BE2C (cell line): ENCODE data around the gene FOXJ3.

Experiments used
- DNase-seq: peaks from one replicate; pipeline ENCODE4 v3.0.0-alpha.2; 2020
- H3K27me3 ChIP-seq: fragments of 250-450 bp; sonication (Bioruptor Pico); 2 replicates; pipeline ENCODE4 v1.5.1; 2020; ENCODE audit warnings: mild to moderate bottlenecking
- H3K36me3 ChIP-seq: fragments of 250-450 bp; sonication (Bioruptor Pico); 2 replicates; pipeline ENCODE4 v1.5.1; 2020; ENCODE audit warnings: mild to moderate bottlenecking
- H3K4me1 ChIP-seq: fragments of 250-450 bp; sonication (Bioruptor Pico); 2 replicates; pipeline ENCODE4 v1.5.1; 2020
- H3K4me3 ChIP-seq: 2 replicates; pipeline ENCODE4 v1.5.1; 2011; ENCODE audit warnings: low read depth, low read length
- H3K9me3 ChIP-seq: fragments of 250-450 bp; sonication (Bioruptor Pico); 2 replicates; pipeline ENCODE4 v1.5.1; 2020
- CTCF ChIP-seq: IDR thresholded peaks from 2 replicates; pipeline ENCODE4 v1.5.1; 2012; ENCODE audit warnings: mild to moderate bottlenecking, low read depth, low read length

The FOXJ3 gene

DNA sequence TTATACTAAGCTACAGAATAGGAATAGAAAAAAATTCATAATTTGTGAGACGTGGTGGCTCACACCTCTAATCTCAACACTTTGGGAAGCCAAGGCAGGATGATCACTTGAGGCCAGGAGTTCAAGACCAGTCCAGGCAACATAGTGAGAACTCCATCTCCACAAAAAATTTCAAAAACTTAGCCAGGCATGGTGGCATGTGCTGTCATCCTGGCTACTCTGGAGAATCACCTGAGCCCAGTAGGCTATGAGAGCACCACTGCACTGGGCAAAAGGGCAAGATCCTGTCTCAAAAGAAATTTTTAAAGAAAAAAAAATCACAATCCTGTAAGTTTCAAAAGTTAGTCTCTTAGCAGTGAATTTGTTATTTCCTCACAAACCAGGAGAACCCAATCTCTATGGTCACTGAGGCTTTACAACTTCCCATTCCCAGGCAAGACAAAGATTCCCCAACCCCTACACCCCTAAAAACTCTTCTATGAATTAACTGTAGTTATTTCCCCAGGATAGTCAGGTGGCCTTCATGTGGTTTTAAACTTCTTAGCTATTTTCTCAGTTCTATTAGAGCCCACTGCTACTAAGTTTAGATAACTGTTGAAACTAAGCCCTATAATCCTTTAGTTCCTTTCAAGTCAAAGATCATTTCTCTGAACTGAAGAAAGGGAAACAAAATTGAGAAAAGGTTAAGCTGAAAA, 74.5 kb downstream of the FOXJ3 start:
- no peaks in the 10 kb centered on the region for H3K27me3 ChIP-seq
- no peak for DNase-seq
- no peak for TF ChIP-seq CTCF
- H3K4me1 ChIP-seq = no peaks in the 10 kb centered on the region
- H3K4me3 ChIP-seq = no peak overlapping the region
- H3K9me3 ChIP-seq = no peaks in the 10 kb centered on the region
- H3K36me3 ChIP-seq = no peaks in the 10 kb centered on the region

GRCh38 chr1:42259739-42260064, 75.3 kb downstream of the FOXJ3 start:
- H3K4me1 ChIP-seq = no peaks in the 10 kb centered on the region
- no peak for DNase-seq
- no peaks in the 10 kb centered on the region for H3K27me3 ChIP-seq
- no peaks in the 10 kb centered on the region for H3K9me3 ChIP-seq
- H3K4me3 ChIP-seq = no peak overlapping the region
- H3K36me3 ChIP-seq = no peaks in the 10 kb centered on the region
- TF ChIP-seq CTCF = no peak

GRCh38 chr1:42259059-42259738, 75.8 kb downstream of the FOXJ3 start:
- DNase-seq = no peak
- H3K4me3 ChIP-seq = no peak overlapping the region
- TF ChIP-seq CTCF = no peak
- no peaks in the 10 kb centered on the region for H3K27me3 ChIP-seq
- H3K9me3 ChIP-seq = no peaks in the 10 kb centered on the region
- H3K36me3 ChIP-seq = no peaks in the 10 kb centered on the region
- H3K4me1 ChIP-seq = no peaks in the 10 kb centered on the region

GRCh38 chr1:42258218-42258617, 76.8 kb downstream of the FOXJ3 start:
- Histone ChIP-seq H3K4me1 (no peaks in the 10 kb centered on the region), H3K9me3 (no peaks in the 10 kb centered on the region), H3K36me3 (no peaks in the 10 kb centered on the region), H3K27me3 (no peaks in the 10 kb centered on the region), H3K4me3 (no peak overlapping the region)
- TF ChIP-seq CTCF = no peak
- no peak for DNase-seq

DNA sequence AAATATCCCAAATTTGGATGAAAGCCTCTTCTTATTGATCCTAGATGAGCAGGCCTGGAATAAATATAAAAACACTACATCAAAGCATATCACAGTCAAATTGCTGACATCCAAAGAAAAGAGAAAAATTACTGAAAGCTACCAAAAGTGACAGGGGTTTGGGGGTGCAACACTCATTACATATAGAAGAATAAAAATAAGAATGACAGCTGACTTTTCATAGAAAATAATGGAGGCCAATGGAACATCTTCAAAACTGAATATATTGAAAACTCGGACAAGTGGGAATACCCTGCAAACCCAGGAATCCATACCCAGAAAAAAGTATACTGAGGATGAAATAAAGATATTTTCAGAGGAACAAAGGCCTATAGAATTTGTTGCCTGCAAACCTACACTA, 84.0 kb downstream of the FOXJ3 start:
- no peaks in the 10 kb centered on the region for H3K27me3 ChIP-seq

More for the DNA sequence above, 84.0 kb downstream of the FOXJ3 start:
- Histone ChIP-seq H3K36me3 (no peaks in the 10 kb centered on the region), H3K4me3 (no peak overlapping the region), H3K9me3 (no peaks in the 10 kb centered on the region), H3K4me1 (no peaks in the 10 kb centered on the region)
- no peak for DNase-seq
- TF ChIP-seq CTCF = no peak
